Activated T-cell treated with anti-CD3 and anti-CD28 coated beads, Interleukin-2, amount 50 U/mL, for 72 hours (primary cell): ENCODE results near the gene NEURL2. TPM values are rescaled to one million over a fixed set of nuclear protein-coding genes. Genes with fewer than 3 reads are reported as not detected.

ENCODE experiments used
- ATAC-seq, 2 donors: fragments of 150-1000 bp; cut with Tn5 transposase; replicated peaks in 1 of 2; 2 replicates each; pipeline ENCODE4 v1.10.0; 2021; ENCODE audit warnings: moderate library complexity in 2 of 2, mild to moderate bottlenecking in 1 of 2
- DNase-seq, 2 donors: peaks; one replicate each; pipeline ENCODE4 v3.0.0; 2021 to 2022; ENCODE audit warnings: mixed read lengths in 1 of 2
- H3K27ac Mint-ChIP-seq: one replicate; pipeline ENCODE4 v1.8.0; 2022; ENCODE audit warnings: mild to moderate bottlenecking, moderate library complexity, mixed read lengths
- H3K27me3 Mint-ChIP-seq: one replicate; pipeline ENCODE4 v1.8.0; 2022; ENCODE audit warnings: low read depth, mixed read lengths
- H3K36me3 Mint-ChIP-seq, 2 donors: one replicate each; pipeline ENCODE4 v1.8.0; 2022; ENCODE audit warnings: mixed read lengths in 2 of 2, mild to moderate bottlenecking in 1 of 2; ENCODE audit not compliant: insufficient read depth in 2 of 2
- H3K4me1 Mint-ChIP-seq: one replicate; pipeline ENCODE4 v1.8.0; 2022; ENCODE audit warnings: low read depth, mixed read lengths
- H3K4me3 Mint-ChIP-seq, 2 donors: one replicate each; pipeline ENCODE4 v1.8.0; 2022; ENCODE audit warnings: mild to moderate bottlenecking in 2 of 2, mixed read lengths in 2 of 2, moderate library complexity in 2 of 2
- H3K9me3 Mint-ChIP-seq, 2 donors: one replicate each; pipeline ENCODE4 v1.8.0; 2022; ENCODE audit warnings: mixed read lengths in 2 of 2
- total RNA-seq, 2 donors: library from RNA; stranded (reverse); gene quantifications; one replicate each; pipeline ENCODE4 v1.2.3, GENCODE V29; 2022

The NEURL2 gene
- total RNA-seq, 2 donors from 2014 or later, result 2.1 to 3.2 TPM

DNA sequence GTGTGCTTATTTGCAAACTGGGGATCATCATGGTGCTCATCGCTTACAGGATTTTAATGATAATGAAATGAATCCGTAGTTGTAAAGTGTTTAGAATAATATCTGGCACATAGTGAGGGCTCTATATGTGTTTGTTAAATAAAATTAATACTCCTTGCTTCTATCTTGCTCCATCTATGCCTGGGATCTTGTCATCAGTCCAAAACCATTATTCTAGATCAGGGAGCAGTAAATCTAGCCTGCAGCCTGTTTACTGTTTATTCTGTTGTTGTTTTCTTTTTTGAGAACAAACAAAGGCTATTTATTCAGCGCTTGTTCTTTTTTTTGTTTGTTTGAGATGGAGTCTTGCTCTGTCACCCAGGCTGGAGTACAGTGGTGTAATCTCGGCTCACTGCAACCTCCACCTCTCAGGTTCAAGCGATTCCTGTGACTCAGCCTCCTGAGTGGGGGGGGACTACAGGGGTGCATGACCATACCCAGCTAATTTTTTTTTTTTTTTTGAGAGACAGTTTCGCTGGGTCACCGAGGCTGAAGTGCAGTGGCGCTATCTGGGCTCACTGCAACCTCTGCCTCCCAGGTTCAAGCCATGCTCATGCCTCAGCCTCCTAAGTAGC lies 41.9 kb downstream of the NEURL2 start:
- no peak for DNase-seq
- H3K27ac Mint-ChIP-seq, result no peak overlapping the region
- H3K4me3 Mint-ChIP-seq, result no peak overlapping the region
- no peak for ATAC-seq
- H3K4me1 Mint-ChIP-seq, result no peaks in the 10 kb centered on the region
- no peaks in the 10 kb centered on the region for H3K9me3 Mint-ChIP-seq
- H3K36me3 Mint-ChIP-seq, result peaks cover 3 to 8% of the 10 kb centered on the region in 2 donors
- H3K27me3 Mint-ChIP-seq, result no peaks in the 10 kb centered on the region

- Mint-ChIP-seq H3K27ac (no peak overlapping the region), H3K4me1 (no peaks in the 10 kb centered on the region), H3K4me3 (no peak overlapping the region), H3K9me3 (no peaks in the 10 kb centered on the region), H3K27me3 (no peaks in the 10 kb centered on the region), H3K36me3 (peaks cover 3 to 9% of the 10 kb centered on the region in 2 donors)
- DNase-seq (no peak), ATAC-seq (no peak)
Measured at GRCh38 chr20:45848421-45848820, 42.6 kb downstream of the NEURL2 start.

GRCh38 chr20:45845452-45845851 lies 45.6 kb downstream of the NEURL2 start:
- H3K36me3 Mint-ChIP-seq, result peaks cover 2 to 8% of the 10 kb centered on the region in 2 donors
- no peak overlapping the region for H3K4me3 Mint-ChIP-seq
- ATAC-seq (no peak), DNase-seq (no peak)
- H3K4me1 Mint-ChIP-seq, result no peaks in the 10 kb centered on the region
- H3K27ac Mint-ChIP-seq, result no peak overlapping the region
- no peaks in the 10 kb centered on the region for H3K9me3 Mint-ChIP-seq
- no peaks in the 10 kb centered on the region for H3K27me3 Mint-ChIP-seq

GRCh38 chr20:45843506-45843905 lies 47.5 kb downstream of the NEURL2 start:
- Mint-ChIP-seq H3K27me3 (no peaks in the 10 kb centered on the region), H3K27ac (no peak overlapping the region), H3K4me3 (no peak overlapping the region), H3K4me1 (no peaks in the 10 kb centered on the region), H3K9me3 (no peaks in the 10 kb centered on the region), H3K36me3 (peaks cover 2 to 8% of the 10 kb centered on the region in 2 donors)
- no peak for ATAC-seq
- DNase-seq, result no peak

- ATAC-seq (no peak), DNase-seq (no peak)
- H3K4me1 Mint-ChIP-seq, result no peaks in the 10 kb centered on the region
- H3K27me3 Mint-ChIP-seq, result no peaks in the 10 kb centered on the region
- no peaks in the 10 kb centered on the region for H3K9me3 Mint-ChIP-seq
- no peak overlapping the region for H3K4me3 Mint-ChIP-seq
- H3K36me3 Mint-ChIP-seq, result peaks cover 2 to 8% of the 10 kb centered on the region in 2 donors
- H3K27ac Mint-ChIP-seq, result no peak overlapping the region
Measured at GRCh38 chr20:45842169-45842812, 48.7 kb downstream of the NEURL2 start.

- Mint-ChIP-seq H3K27me3 (no peaks in the 10 kb centered on the region), H3K9me3 (no peaks in the 10 kb centered on the region), H3K36me3 (peaks cover 2 to 8% of the 10 kb centered on the region in 2 donors), H3K4me3 (no peak overlapping the region), H3K4me1 (no peaks in the 10 kb centered on the region), H3K27ac (no peak overlapping the region)
- DNase-seq (no peak), ATAC-seq (no peak)
Measured at GRCh38 chr20:45841407-45842129, 49.4 kb downstream of the NEURL2 start.

DNA sequence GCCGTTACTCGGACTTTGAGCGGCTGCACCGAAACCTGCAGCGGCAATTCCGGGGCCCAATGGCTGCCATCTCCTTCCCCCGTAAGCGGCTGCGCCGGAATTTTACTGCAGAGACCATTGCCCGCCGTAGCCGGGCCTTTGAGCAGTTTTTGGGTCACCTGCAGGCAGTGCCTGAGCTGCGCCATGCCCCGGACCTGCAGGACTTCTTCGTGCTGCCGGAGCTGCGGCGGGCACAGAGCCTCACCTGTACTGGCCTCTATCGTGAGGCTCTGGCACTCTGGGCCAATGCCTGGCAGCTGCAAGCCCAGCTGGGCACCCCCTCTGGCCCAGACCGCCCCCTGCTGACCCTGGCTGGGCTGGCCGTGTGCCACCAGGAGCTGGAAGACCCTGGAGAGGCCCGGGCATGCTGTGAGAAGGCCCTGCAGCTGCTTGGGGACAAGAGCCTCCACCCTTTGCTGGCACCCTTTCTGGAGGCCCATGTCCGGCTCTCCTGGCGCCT lies 50.3 kb downstream of the NEURL2 start:
- ATAC-seq (no peak), DNase-seq (no peak)
- Mint-ChIP-seq H3K27ac (no peak overlapping the region), H3K36me3 (peaks cover 2 to 8% of the 10 kb centered on the region in 2 donors), H3K4me3 (no peak overlapping the region), H3K9me3 (no peaks in the 10 kb centered on the region), H3K4me1 (no peaks in the 10 kb centered on the region), H3K27me3 (no peaks in the 10 kb centered on the region)

Other genes with a start within 250 kb of the NEURL2 start
- not detected for gene WFDC11, start 221.0 kb downstream of the NEURL2 start, total RNA-seq
- gene WFDC13, start 189.2 kb downstream of the NEURL2 start, total RNA-seq, result not detected
- not detected for gene WFDC10B, start 186.2 kb downstream of the NEURL2 start, total RNA-seq
- not detected for gene SPINT4, start 168.9 kb downstream of the NEURL2 start, total RNA-seq
- gene WFDC3, start 99.3 kb downstream of the NEURL2 start, total RNA-seq, result under 1 TPM in 1 of 2 donors, not detected in 1; 0.67 TPM
- gene DNTTIP1, start 99.3 kb downstream of the NEURL2 start, total RNA-seq, result 10 to 100 TPM; 35.0 to 36.3 TPM
- gene UBE2C, start 78.6 kb downstream of the NEURL2 start, total RNA-seq, result 100 to 1,000 TPM; 171 to 197 TPM
- under 1 TPM in 1 of 2 donors, not detected in 1; 0.49 TPM for gene TNNC2, start 63.9 kb downstream of the NEURL2 start, total RNA-seq
- 1 to 10 TPM; 1.8 to 2.4 TPM for gene SNX21, start 57.4 kb downstream of the NEURL2 start, total RNA-seq
- gene ACOT8, start 33.8 kb downstream of the NEURL2 start, total RNA-seq, result 10 to 100 TPM; 27.9 to 34.3 TPM
- gene ZSWIM3, start 33.6 kb downstream of the NEURL2 start, total RNA-seq, result 1 to 10 TPM; 6.5 to 6.7 TPM
- gene ZSWIM1, start 10.0 kb downstream of the NEURL2 start, total RNA-seq, result 10 to 100 TPM; 11.4 to 13.9 TPM
- gene SPATA25, start 3.6 kb downstream of the NEURL2 start, total RNA-seq, result under 1 TPM; 0.46 to 0.90 TPM
- gene CTSA, start 127 bp upstream of the NEURL2 start, total RNA-seq, result 10 to 100 TPM; 37.0 to 59.1 TPM
- 10 to 100 TPM in 1 of 2 donors, 1 to 10 TPM in 1; 8.9 to 18.0 TPM for gene PLTP, start 20.9 kb upstream of the NEURL2 start, total RNA-seq
- gene PCIF1, start 43.5 kb upstream of the NEURL2 start, total RNA-seq, result 10 to 100 TPM; 38.7 to 42.0 TPM
- gene ZNF335, start 81.0 kb upstream of the NEURL2 start, total RNA-seq, result 10 to 100 TPM; 28.4 to 29.8 TPM
- under 1 TPM in 1 of 2 donors, not detected in 1; 0.14 TPM for gene MMP9, start 117.7 kb upstream of the NEURL2 start, total RNA-seq
- 1 to 10 TPM; 1.2 to 3.2 TPM for gene SLC12A5, start 138.0 kb upstream of the NEURL2 start, total RNA-seq
- 10 to 100 TPM; 18.2 to 19.2 TPM for gene NCOA5, start 198.8 kb upstream of the NEURL2 start, total RNA-seq
- gene CD40, start 227.1 kb upstream of the NEURL2 start, total RNA-seq, result 1 to 10 TPM; 3.6 to 4.2 TPM